ENCODE data around the gene CHD6. TPM values are rescaled to one million over a fixed set of nuclear protein-coding genes. Genes with fewer than 3 reads are reported as not detected.
A peak's percentile ranks its signal among the peaks of the same experiment; 100 is the strongest.
"Not testable (repeated sequence)": the region's sequence is repeated elsewhere in the genome, so short reads cannot be mapped to it uniquely, and the experiment has no call there.

Gene CHD6
- total RNA-seq, 1 experiment from 2014 or later = 80.5 TPM

DNA sequence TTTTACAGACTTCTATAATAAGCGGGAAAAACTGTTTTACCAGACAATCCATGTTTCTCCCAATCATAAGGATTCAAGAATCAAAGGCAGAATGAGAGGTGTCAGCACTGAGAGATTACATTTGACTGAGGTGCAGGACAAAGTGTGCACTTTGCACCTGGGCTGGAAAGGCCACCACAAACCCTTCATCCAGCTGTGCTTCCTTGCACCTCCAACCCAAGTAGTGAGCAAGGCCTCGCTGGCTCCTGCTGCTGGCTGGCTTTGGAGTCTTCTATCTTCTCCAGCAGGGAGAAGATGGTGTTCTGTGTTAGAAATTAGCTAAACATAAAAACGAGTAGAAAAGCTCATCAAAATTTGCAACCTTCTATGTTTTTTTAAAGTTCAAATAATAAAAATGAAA lies 77.7 kb downstream of the CHD6 start:
- Mint-ChIP-seq H3K4me1 (ENCODE audit: low read depth, unreplicated experiment) (peaks cover 12% of the 10 kb centered on the region), H3K27me3 (ENCODE audit: insufficient read depth, unreplicated experiment) (no peaks in the 10 kb centered on the region), H3K27ac (ENCODE audit: unreplicated experiment) (no peak overlapping the region), H3K4me3 (ENCODE audit: unreplicated experiment) (no peak overlapping the region), H3K9me3 (ENCODE audit: unreplicated experiment) (no peaks in the 10 kb centered on the region), H3K36me3 (ENCODE audit: insufficient read depth, unreplicated experiment) (peaks cover 15% of the 10 kb centered on the region)
- Histone ChIP-seq H3K4me1 (peaks cover 7% of the 10 kb centered on the region), H3K9me3 (peaks cover 10% of the 10 kb centered on the region; the same call in 1 of the 2 replicates), H3K27me3 (replicated peaks; ENCODE audit: control insufficient read depth, insufficient read depth, low read length) (no peaks in the 10 kb centered on the region), H3K36me3 (ENCODE audit: control insufficient read depth, insufficient read depth, low read length) (0 out of 2 replicates have a peak, but pooled peaks cover 2% of the 10 kb centered on the region), H3K4me3 (ENCODE audit: low read depth, low read length) (no peak overlapping the region)
- TF ChIP-seq, protein P1, sequence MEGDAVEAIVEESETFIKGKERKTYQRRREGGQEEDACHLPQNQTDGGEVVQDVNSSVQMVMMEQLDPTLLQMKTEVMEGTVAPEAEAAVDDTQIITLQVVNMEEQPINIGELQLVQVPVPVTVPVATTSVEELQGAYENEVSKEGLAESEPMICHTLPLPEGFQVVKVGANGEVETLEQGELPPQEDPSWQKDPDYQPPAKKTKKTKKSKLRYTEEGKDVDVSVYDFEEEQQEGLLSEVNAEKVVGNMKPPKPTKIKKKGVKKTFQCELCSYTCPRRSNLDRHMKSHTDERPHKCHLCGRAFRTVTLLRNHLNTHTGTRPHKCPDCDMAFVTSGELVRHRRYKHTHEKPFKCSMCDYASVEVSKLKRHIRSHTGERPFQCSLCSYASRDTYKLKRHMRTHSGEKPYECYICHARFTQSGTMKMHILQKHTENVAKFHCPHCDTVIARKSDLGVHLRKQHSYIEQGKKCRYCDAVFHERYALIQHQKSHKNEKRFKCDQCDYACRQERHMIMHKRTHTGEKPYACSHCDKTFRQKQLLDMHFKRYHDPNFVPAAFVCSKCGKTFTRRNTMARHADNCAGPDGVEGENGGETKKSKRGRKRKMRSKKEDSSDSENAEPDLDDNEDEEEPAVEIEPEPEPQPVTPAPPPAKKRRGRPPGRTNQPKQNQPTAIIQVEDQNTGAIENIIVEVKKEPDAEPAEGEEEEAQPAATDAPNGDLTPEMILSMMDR (IDR thresholded peaks at IDR 0.05; ENCODE audit: insufficient read depth in 1 of 2, low read depth in 1 of 2, low read length in 1 of 2, severe bottlenecking in 1 of 2, unreplicated experiment in 1 of 2) = peak in 1 of 2 experiments; percentile 33
- ChIA-PET POLR2A (interaction anchor here (0.7 to 0.8 kb wide), 2 partner anchors 126 to 147 kb away, joined by 8 to 10 read pairs; no protein-coding TSS in a partner anchor), CTCF (interaction anchor here (0.5 to 0.8 kb wide), 4 partner anchors 63 to 516 kb away, joined by 3 to 5 read pairs (median 4); no protein-coding TSS in a partner anchor)
- peak in 1 of 2 experiments; percentile 34 for DNase-seq
- BruUV-seq (replicated peaks) = no TSS peak
- intact Hi-C loops (cut with micrococcal nuclease; ENCODE audit: unreplicated experiment) = no loop called here

DNA sequence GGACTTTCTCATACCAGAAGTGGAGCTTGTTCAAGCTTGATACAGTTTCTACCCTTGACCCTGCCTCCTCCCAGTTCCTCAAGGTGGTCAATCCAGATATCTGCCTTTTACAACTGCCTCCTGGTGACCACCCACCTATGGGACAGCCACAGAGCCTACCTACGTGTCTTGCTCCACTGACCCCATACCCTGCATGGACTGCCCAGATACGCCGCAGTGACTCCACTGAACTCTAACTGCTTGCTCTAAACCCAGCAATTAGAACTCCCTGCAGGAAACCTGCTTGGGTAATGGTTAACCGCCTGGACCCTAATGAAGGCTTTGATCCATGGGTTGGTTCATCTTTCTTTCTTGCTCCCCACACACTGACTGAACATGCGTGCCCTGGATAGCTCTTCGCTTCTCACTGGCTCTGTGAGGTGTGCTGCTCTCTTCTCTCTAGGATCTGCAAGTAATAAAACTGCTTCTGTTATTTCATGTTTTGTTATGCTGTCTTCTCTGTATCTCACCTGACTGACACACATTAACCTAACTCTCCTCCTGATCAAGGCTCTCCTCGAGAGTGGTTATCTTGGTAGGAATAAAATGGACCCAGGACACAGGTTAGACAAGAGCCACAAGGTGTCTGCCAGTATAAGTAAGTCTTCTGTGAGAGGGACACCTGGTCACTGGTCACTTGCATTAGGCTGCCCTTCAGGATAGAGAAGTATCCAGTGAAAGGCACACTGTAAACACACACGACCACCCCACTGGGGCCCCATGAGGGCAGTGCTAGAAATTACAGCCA lies 79.2 kb downstream of the CHD6 start:
- BruUV-seq (replicated peaks) = no TSS peak

GRCh38 chr20:41537865-41538264 lies 80.3 kb downstream of the CHD6 start:
- Histone ChIP-seq H3K9me3 (peaks cover 10% of the 10 kb centered on the region; the same call in 1 of the 2 replicates), H3K36me3 (ENCODE audit: control insufficient read depth, insufficient read depth, low read length) (peaks cover 4% of the 10 kb centered on the region), H3K27me3 (replicated peaks; ENCODE audit: control insufficient read depth, insufficient read depth, low read length) (no peaks in the 10 kb centered on the region), H3K4me1 (peaks cover 7% of the 10 kb centered on the region), H3K4me3 (ENCODE audit: low read depth, low read length) (no peak overlapping the region)
- peaks cover 20% of the 10 kb centered on the region for H3K4me1 Mint-ChIP-seq (ENCODE audit: low read depth, unreplicated experiment)
- H3K9me3 Mint-ChIP-seq (ENCODE audit: unreplicated experiment) = no peaks in the 10 kb centered on the region
- ChIA-PET CTCF (no interaction called here), POLR2A (no interaction called here)
- peaks cover 13% of the 10 kb centered on the region for H3K36me3 Mint-ChIP-seq (ENCODE audit: insufficient read depth, unreplicated experiment)
- no peak overlapping the region for H3K4me3 Mint-ChIP-seq (ENCODE audit: unreplicated experiment)
- H3K27me3 Mint-ChIP-seq (ENCODE audit: insufficient read depth, unreplicated experiment) = no peaks in the 10 kb centered on the region
- DNase-seq = no peak
- TF ChIP-seq, protein P1 (IDR thresholded peaks at IDR 0.05; ENCODE audit: insufficient read depth in 1 of 2, low read depth in 1 of 2, low read length in 1 of 2, severe bottlenecking in 1 of 2, unreplicated experiment in 1 of 2) = no peak
- no TSS peak for BruUV-seq (replicated peaks)
- no peak overlapping the region for H3K27ac Mint-ChIP-seq (ENCODE audit: unreplicated experiment)
- intact Hi-C loops (cut with micrococcal nuclease; ENCODE audit: unreplicated experiment) = no loop called here

More for the DNA sequence above, 79.2 kb downstream of the CHD6 start:
- H3K4me1 ChIP-seq = peaks cover 7% of the 10 kb centered on the region
- peak; percentile 43 to 55 for DNase-seq
- Mint-ChIP-seq H3K4me3 (ENCODE audit: unreplicated experiment) (no peak overlapping the region), H3K4me1 (ENCODE audit: low read depth, unreplicated experiment) (peaks cover 12% of the 10 kb centered on the region), H3K27me3 (ENCODE audit: insufficient read depth, unreplicated experiment) (no peaks in the 10 kb centered on the region), H3K27ac (ENCODE audit: unreplicated experiment) (no peak overlapping the region), H3K36me3 (ENCODE audit: insufficient read depth, unreplicated experiment) (peaks cover 15% of the 10 kb centered on the region), H3K9me3 (ENCODE audit: unreplicated experiment) (no peaks in the 10 kb centered on the region)
- H3K4me3 ChIP-seq (ENCODE audit: low read depth, low read length) = no peak overlapping the region
- 0 out of 2 replicates have a peak, but pooled peaks cover 2% of the 10 kb centered on the region for H3K36me3 ChIP-seq (ENCODE audit: control insufficient read depth, insufficient read depth, low read length)
- no peaks in the 10 kb centered on the region for H3K27me3 ChIP-seq (replicated peaks; ENCODE audit: control insufficient read depth, insufficient read depth, low read length)
- CTCF ChIA-PET = no interaction called here
- peaks cover 10% of the 10 kb centered on the region; the same call in 1 of the 2 replicates for H3K9me3 ChIP-seq
- intact Hi-C loops (cut with micrococcal nuclease; ENCODE audit: unreplicated experiment) = no loop called here
- POLR2A ChIA-PET = no interaction called here
- TF ChIP-seq, protein P1 (IDR thresholded peaks at IDR 0.05; ENCODE audit: insufficient read depth in 1 of 2, low read depth in 1 of 2, low read length in 1 of 2, severe bottlenecking in 1 of 2, unreplicated experiment in 1 of 2) = peak; percentile 4 to 30

DNA sequence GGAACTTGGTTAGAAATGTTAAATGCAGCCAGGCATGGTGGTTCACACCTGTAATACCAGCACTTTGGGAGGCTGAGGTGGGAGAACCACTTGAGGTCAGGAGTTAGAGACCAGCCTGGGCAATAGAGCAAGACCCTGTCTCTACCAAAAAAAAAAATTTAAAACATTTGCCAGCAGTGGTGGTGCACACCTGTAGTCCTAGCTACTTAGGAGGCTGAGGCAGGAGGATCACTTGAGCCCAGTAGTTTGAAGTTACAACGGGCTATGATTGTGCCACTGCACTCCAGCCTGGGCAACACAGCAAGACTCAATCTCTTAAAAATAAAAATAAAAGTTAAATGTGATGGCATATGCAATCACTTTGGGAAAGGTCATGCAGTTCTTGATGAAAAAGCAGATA lies 82.6 kb downstream of the CHD6 start:
- H3K27ac Mint-ChIP-seq (ENCODE audit: unreplicated experiment); intact Hi-C loops (cut with micrococcal nuclease; ENCODE audit: unreplicated experiment); H3K27me3 ChIP-seq (replicated peaks; ENCODE audit: control insufficient read depth, insufficient read depth, low read length); H3K9me3 Mint-ChIP-seq (ENCODE audit: unreplicated experiment); H3K4me3 ChIP-seq (ENCODE audit: low read depth, low read length); DNase-seq; CTCF ChIA-PET; POLR2A ChIA-PET; H3K4me3 Mint-ChIP-seq (ENCODE audit: unreplicated experiment); H3K27me3 Mint-ChIP-seq (ENCODE audit: insufficient read depth, unreplicated experiment); BruUV-seq (replicated peaks); H3K36me3 ChIP-seq (ENCODE audit: control insufficient read depth, insufficient read depth, low read length); H3K4me1 ChIP-seq: not testable (repeated sequence)
- H3K36me3 Mint-ChIP-seq (ENCODE audit: insufficient read depth, unreplicated experiment) = peaks cover 13% of the 10 kb centered on the region
- H3K4me1 Mint-ChIP-seq (ENCODE audit: low read depth, unreplicated experiment) = peaks cover 15% of the 10 kb centered on the region
- peaks cover 10% of the 10 kb centered on the region; the same call in 1 of the 2 replicates for H3K9me3 ChIP-seq
